GM12878 (cell line): Measurements from ENCODE around the gene ERCC1. TPM values are rescaled to one million over a fixed set of nuclear protein-coding genes. Genes with fewer than 3 reads are reported as not detected.

Experiments
- ATAC-seq: fragments of 200-7000 bp; cut with Tn5 transposase; 3 replicates; pipeline ENCODE4 v1.9.1; 2020; ENCODE audit warnings: mild to moderate bottlenecking, moderate library complexity
- BruUV-seq: library from RNA; stranded (reverse); fragments of 400-500 nt; replicated peaks from 2 replicates; lab custom pipeline; 2021; lab: Mats Ljungman, UMichigan
- CTCF ChIA-PET: fragments of 300-600 bp; sonication (Branson Sonifier 250); formaldehyde crosslinking; extraction: SDS; loops from one replicate; lab custom pipeline; 2021; ENCODE audit warnings: inconsistent platforms; lab: Yijun Ruan, JAX
- POLR2A ChIA-PET: fragments of 350-600 bp; formaldehyde crosslinking; extraction: SDS; loops from one replicate; lab custom pipeline; 2021; ENCODE audit warnings: inconsistent platforms; lab: Charles Lee
- RAD21 ChIA-PET: fragments of 300-600 bp; sonication (Branson Sonifier 250); formaldehyde crosslinking; loops from one replicate; lab custom pipeline; 2023; ENCODE audit warnings: antibody characterized with exemption; ENCODE audit not compliant: unreplicated experiment; lab: Charles Lee
- SMC1A ChIA-PET: fragments of 300-600 bp; sonication (Branson Sonifier 250); formaldehyde crosslinking; loops from one replicate; lab custom pipeline; 2023; ENCODE audit not compliant: unreplicated experiment, uncharacterized antibody; lab: Charles Lee
- DNase-seq: peaks from one replicate; pipeline ENCODE4 v3.0.0-alpha.2; 2011; ENCODE audit warnings: low read depth, low spot score
- FAIRE-seq: peaks from 3 replicates; lab custom pipeline; 2011; peaks lifted over from hg19 to GRCh38; lab: Jason Lieb, UNC
- H2AFZ ChIP-seq: 2 replicates; pipeline ENCODE4 v1.6.0; 2011; ENCODE audit warnings: low read depth, low read length, control low read depth; ENCODE audit not compliant: control insufficient read depth
- H3K27ac ChIP-seq: 2 replicates; pipeline ENCODE4 v1.5.1; 2011; ENCODE audit warnings: control low read depth; ENCODE audit not compliant: control insufficient read depth, insufficient read depth
- H3K27me3 ChIP-seq, 2 experiments: replicated peaks in 1 of 2; 2 replicates each; pipeline versions ENCODE4 v1.6.0 to v1.6.1; 2011; ENCODE audit warnings: low read length in 1 of 2; ENCODE audit not compliant: control insufficient read depth in 2 of 2, insufficient read depth in 2 of 2
- H3K36me3 ChIP-seq, 2 experiments: 2 replicates each; pipeline ENCODE4 v1.5.1; 2011; ENCODE audit warnings: low read length in 1 of 2; ENCODE audit not compliant: control insufficient read depth in 2 of 2, insufficient read depth in 2 of 2
- H3K4me1 ChIP-seq: 2 replicates; pipeline ENCODE4 v1.6.1; 2011; ENCODE audit warnings: mild to moderate bottlenecking, low read length, moderate library complexity, mixed read lengths; ENCODE audit not compliant: control insufficient read depth, insufficient read depth
- H3K4me2 ChIP-seq: 2 replicates; pipeline ENCODE4 v1.6.0; 2011; ENCODE audit warnings: control low read depth; ENCODE audit not compliant: control insufficient read depth, insufficient read depth
- H3K4me3 ChIP-seq: fragments of 200-600 bp; sonication (generic); 2 replicates; pipeline ENCODE4 v1.5.1; 2016
- H3K79me2 ChIP-seq: 2 replicates; pipeline ENCODE4 v1.6.0; 2011; ENCODE audit warnings: low read length; ENCODE audit not compliant: control insufficient read depth, insufficient read depth
- H3K9ac ChIP-seq: 2 replicates; pipeline ENCODE4 v1.8.0; 2011; ENCODE audit warnings: low read length, control low read depth, mixed read lengths; ENCODE audit not compliant: control insufficient read depth, insufficient read depth
- H3K9me3 ChIP-seq: replicated peaks from 3 replicates; pipeline ENCODE4 v1.5.1; 2011; ENCODE audit warnings: mild to moderate bottlenecking, low read length; ENCODE audit not compliant: control insufficient read depth, insufficient read depth
- H4K20me1 ChIP-seq: 2 replicates; pipeline ENCODE4 v1.6.0; 2011; ENCODE audit not compliant: control insufficient read depth, insufficient read depth
- ASH2L ChIP-seq: fragments of 300-600, 200-600 bp; sonication (generic); IDR thresholded peaks from 2 replicates; pipeline ENCODE4 v1.6.1; 2017; ENCODE audit warnings: low read depth, mild to moderate bottlenecking, borderline replicate concordance
- CHD2 ChIP-seq: IDR thresholded peaks from 2 replicates; pipeline ENCODE4 v1.6.1; 2011; ENCODE audit warnings: low read depth, low read length, improper control_type of control experiment, borderline replicate concordance
- CTCF ChIP-seq, 3 experiments: IDR thresholded peaks in 2 of 3; conservative IDR thresholded peaks in 1 of 3; 2 replicates each; pipeline ENCODE4 v1.5.1; 2011; ENCODE audit warnings: low read depth in 3 of 3, low read length in 3 of 3, mild to moderate bottlenecking in 3 of 3, control low read depth in 2 of 3, moderate library complexity in 2 of 3, inconsistent platforms in 1 of 3, mixed read lengths in 1 of 3; ENCODE audit not compliant: control insufficient read depth in 2 of 3, insufficient read depth in 1 of 3; ENCODE audit errors: extremely low read depth in 1 of 3
- FOXM1 ChIP-seq: IDR thresholded peaks from 2 replicates; pipeline ENCODE4 v1.6.1; 2012; ENCODE audit warnings: low read depth, mild to moderate bottlenecking, inconsistent platforms, low read length, moderate library complexity
- MYC ChIP-seq: IDR thresholded peaks from 2 replicates; pipeline ENCODE4 v1.6.1; 2011; ENCODE audit warnings: mild to moderate bottlenecking, low read length, moderate library complexity, inconsistent platforms; ENCODE audit not compliant: insufficient read depth, insufficient replicate concordance, insufficient read length, severe bottlenecking
- POU2F2 ChIP-seq: IDR thresholded peaks from 3 replicates; pipeline ENCODE4 v1.6.1; 2011; ENCODE audit warnings: low read depth, mild to moderate bottlenecking, low read length, borderline replicate concordance
- SUZ12 ChIP-seq: fragments of 200-600 bp; sonication (generic); IDR thresholded peaks from one replicate; pipeline ENCODE4 v1.6.1; 2018; ENCODE audit warnings: antibody characterized with exemption, mild to moderate bottlenecking; ENCODE audit not compliant: unreplicated experiment
- ZNF24 ChIP-seq: fragments of 450-650 bp; IDR thresholded peaks from 2 replicates; pipeline ENCODE4 v1.6.1; 2017; ENCODE audit warnings: antibody characterized with exemption, mild to moderate bottlenecking
- WGBS: methylation state at CpG from one replicate; pipeline ENCODE4 v1.1.6; 2016; ENCODE audit warnings: low lambda C conversion rate; ENCODE audit not compliant: insufficient replicate concordance, insufficient coverage; ENCODE audit errors: missing lambda C conversion rate; 5-methylcytosine and 5-hydroxymethylcytosine counted together
- in situ Hi-C: fragments of 300-500 bp; cut with MboI; formaldehyde crosslinking; loops from 9 replicates; pipeline ENCODE4 v1.14.3; 2018; ENCODE audit warnings: mixed read lengths
- intact Hi-C: fragments of 100-400 bp; cut with micrococcal nuclease; formaldehyde crosslinking; loops from one replicate; pipeline ENCODE4 v1.14.2; 2022; ENCODE audit not compliant: unreplicated experiment
- polyA plus RNA-seq, 11 experiments: library from polyadenylated mRNA; depleted of rRNA in 4 of 11; unstranded in 6 of 11; stranded (reverse) in 5 of 11; fragments of >200 nt; fragmentation: Nextera tagmentation in 4 of 11; fragmentation: Illumina TruSeq in 1 of 11; extraction: Ambion mirVana in 4 of 11; extraction: Trizol in 1 of 11; gene quantifications; 1 replicate in 1 of 11; 2 replicates in 10 of 11; pipeline versions ENCODE4 v1.2.1 to v1.2.3, GENCODE V29; 2011 to 2016; ENCODE audit warnings: inconsistent platforms in 2 of 11, missing spikeins in 2 of 11, low read depth in 1 of 11
- total RNA-seq, 4 experiments: library from RNA; depleted of rRNA in 3 of 4; stranded (reverse); fragments of >200 nt in 3 of 4; fragmentation: Illumina TruSeq in 1 of 4; extraction: Trizol in 1 of 4; gene quantifications; 2 replicates each; pipeline versions ENCODE4 v1.2.1 to v1.2.3, GENCODE V29; 2013 to 2021
- TF ChIP-seq, protein P1 (sequence below): fragments of 450-650 bp; IDR thresholded peaks from 2 replicates; pipeline ENCODE4 v1.6.1; 2017; ENCODE audit warnings: low read depth, mild to moderate bottlenecking, moderate library complexity
- TF ChIP-seq, protein P2 (sequence below): fragments of 450-650 bp; formaldehyde crosslinking; IDR thresholded peaks from 2 replicates; pipeline ENCODE4 v1.4.0; 2022; ENCODE audit warnings: mild to moderate bottlenecking, moderate library complexity

The ERCC1 gene
- total and polyA plus RNA-seq, 10 of the 15 experiments (the other 5 are each of a cell fraction or from before 2014, with no cell fraction given), result 14.7 to 104 (median 61.1) TPM

DNA sequence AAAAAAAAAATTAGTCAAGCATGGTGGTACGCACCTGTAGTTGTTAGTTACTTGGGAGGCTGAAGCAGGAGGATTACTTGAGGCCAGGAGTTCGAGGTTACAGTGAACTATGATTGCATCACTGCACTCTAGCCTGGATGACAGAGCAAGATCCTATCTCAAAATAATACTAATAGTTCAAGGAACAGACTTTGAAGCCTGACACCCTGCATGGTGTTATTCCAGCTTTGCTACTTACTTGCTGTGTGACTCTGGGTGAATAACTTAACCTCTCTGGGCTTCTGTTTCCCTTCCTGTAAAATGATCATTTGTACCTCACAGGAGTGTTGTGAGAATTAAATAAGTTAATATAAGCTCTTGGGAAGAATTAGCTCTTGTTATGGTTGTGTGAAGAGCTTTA, 40.6 kb upstream of the ERCC1 start:
- ChIA-PET SMC1A (interaction anchor here (1.0 to 3.1 kb wide), 2 partner anchors 15 to 25 kb away, joined by 3 to 7 read pairs; no protein-coding TSS in a partner anchor), POLR2A (interaction anchor here (0.6 to 1.0 kb wide), 2 partner anchors 12 to 173 kb away, joined by 3 to 5 read pairs; no protein-coding TSS in a partner anchor), CTCF (interaction anchor here (1.0 kb wide), 1 partner anchor 10 kb away, joined by 3 read pairs; no protein-coding TSS in a partner anchor), RAD21 (no interaction called here)
- WGBS, result 46% methylated on average over 2 of the region's 2 CpGs
- Histone ChIP-seq H3K36me3 (no peaks in the 10 kb centered on the region), H3K79me2 (no peaks in the 10 kb centered on the region), H3K27me3 (no peaks in the 10 kb centered on the region), H3K27ac (no peak overlapping the region), H3K4me1 (peaks cover 5% of the 10 kb centered on the region), H3K9me3 (no peaks in the 10 kb centered on the region), H3K9ac (no peak overlapping the region), H2AFZ (no peak overlapping the region), H3K4me2 (no peak overlapping the region), H4K20me1 (peaks cover 3% of the 10 kb centered on the region; the same call in 1 of the 2 replicates), H3K4me3 (no peak overlapping the region)
- DNase-seq, result no peak
- intact Hi-C loops, result no loop called here
- in situ Hi-C loops, result loop anchor here (25.0 kb wide), 1 partner anchor 1702 kb away; the partner anchor contains the start of gene SMG9
- BruUV-seq, result no TSS peak
- TF ChIP-seq CTCF (IDR thresholded peaks at IDR 0.05 in 2 of 3, conservative IDR thresholded peaks at IDR 0.05 in 1 of 3; ENCODE audit: control insufficient read depth in 2 of 3, extremely low read depth in 1 of 3, insufficient read depth in 1 of 3, low read depth in 3 of 3, low read length in 3 of 3) (no peak), ASH2L (no peak), ZNF24 (no peak), FOXM1 (no peak), MYC (no peak), SUZ12 (no peak), POU2F2 (no peak), CHD2 (no peak)
- TF ChIP-seq, protein P1, sequence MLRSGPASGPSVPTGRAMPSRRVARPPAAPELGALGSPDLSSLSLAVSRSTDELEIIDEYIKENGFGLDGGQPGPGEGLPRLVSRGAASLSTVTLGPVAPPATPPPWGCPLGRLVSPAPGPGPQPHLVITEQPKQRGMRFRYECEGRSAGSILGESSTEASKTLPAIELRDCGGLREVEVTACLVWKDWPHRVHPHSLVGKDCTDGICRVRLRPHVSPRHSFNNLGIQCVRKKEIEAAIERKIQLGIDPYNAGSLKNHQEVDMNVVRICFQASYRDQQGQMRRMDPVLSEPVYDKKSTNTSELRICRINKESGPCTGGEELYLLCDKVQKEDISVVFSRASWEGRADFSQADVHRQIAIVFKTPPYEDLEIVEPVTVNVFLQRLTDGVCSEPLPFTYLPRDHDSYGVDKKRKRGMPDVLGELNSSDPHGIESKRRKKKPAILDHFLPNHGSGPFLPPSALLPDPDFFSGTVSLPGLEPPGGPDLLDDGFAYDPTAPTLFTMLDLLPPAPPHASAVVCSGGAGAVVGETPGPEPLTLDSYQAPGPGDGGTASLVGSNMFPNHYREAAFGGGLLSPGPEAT, result no peak
- TF ChIP-seq, protein P2, sequence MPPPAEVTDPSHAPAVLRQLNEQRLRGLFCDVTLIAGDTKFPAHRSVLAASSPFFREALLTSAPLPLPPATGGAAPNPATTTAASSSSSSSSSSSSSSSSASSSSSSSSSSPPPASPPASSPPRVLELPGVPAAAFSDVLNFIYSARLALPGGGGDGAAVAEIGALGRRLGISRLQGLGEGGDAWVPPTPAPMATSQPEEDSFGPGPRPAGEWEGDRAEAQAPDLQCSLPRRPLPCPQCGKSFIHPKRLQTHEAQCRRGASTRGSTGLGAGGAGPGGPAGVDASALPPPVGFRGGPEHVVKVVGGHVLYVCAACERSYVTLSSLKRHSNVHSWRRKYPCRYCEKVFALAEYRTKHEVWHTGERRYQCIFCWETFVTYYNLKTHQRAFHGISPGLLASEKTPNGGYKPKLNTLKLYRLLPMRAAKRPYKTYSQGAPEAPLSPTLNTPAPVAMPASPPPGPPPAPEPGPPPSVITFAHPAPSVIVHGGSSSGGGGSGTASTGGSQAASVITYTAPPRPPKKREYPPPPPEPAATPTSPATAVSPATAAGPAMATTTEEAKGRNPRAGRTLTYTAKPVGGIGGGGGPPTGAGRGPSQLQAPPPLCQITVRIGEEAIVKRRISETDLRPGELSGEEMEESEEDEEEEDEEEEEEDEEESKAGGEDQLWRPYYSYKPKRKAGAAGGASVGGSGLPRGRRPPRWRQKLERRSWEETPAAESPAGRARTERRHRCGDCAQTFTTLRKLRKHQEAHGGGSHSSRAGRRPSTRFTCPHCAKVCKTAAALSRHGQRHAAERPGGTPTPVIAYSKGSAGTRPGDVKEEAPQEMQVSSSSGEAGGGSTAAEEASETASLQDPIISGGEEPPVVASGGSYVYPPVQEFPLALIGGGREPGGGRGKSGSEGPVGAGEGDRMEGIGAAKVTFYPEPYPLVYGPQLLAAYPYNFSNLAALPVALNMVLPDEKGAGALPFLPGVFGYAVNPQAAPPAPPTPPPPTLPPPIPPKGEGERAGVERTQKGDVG (CRISPR knock-in tag), result no peak
- FAIRE-seq, result no peak
- no peak for ATAC-seq
